Heart left ventricle (tissue), 16 donors: Measurements from ENCODE around the gene ZDHHC14. TPM values are rescaled to one million over a fixed set of nuclear protein-coding genes. Genes with fewer than 3 reads are reported as not detected.

Experiments
- ATAC-seq, 4 donors: fragments of 200-7000 bp; cut with Tn5 transposase; one replicate each; pipeline ENCODE4 v1.9.1; 2020 to 2022; ENCODE audit warnings: moderate library complexity in 4 of 4, mild to moderate bottlenecking in 3 of 4, moderate number of reproducible peaks in 1 of 4
- DNase-seq, 5 donors: peaks; one replicate each; pipeline ENCODE4 v3.0.0-alpha.2; 2020
- H3K27ac ChIP-seq, 12 donors: fragments of 200-600 bp; sonication (generic) in 4 of 12; one replicate each; pipeline versions ENCODE4 v1.5.0 to v1.8.0; 2016 to 2022; ENCODE audit warnings: mild to moderate bottlenecking in 2 of 12
- H3K27me3 ChIP-seq, 9 donors: fragments of 200-600 bp; sonication (generic) in 2 of 9; one replicate each; pipeline versions ENCODE4 v1.5.1 to v1.8.0; 2016 to 2022; ENCODE audit warnings: mild to moderate bottlenecking in 3 of 9
- H3K36me3 ChIP-seq, 9 donors: fragments of 200-600 bp; sonication (generic) in 2 of 9; one replicate each; pipeline versions ENCODE4 v1.5.0 to v1.8.0; 2018 to 2022; ENCODE audit warnings: mild to moderate bottlenecking in 2 of 9
- H3K4me1 ChIP-seq, 12 donors: fragments of 200-600 bp; sonication (generic) in 4 of 12; one replicate each; pipeline versions ENCODE4 v1.5.0 to v1.8.0; 2016 to 2022; ENCODE audit warnings: mild to moderate bottlenecking in 3 of 12
- H3K4me3 ChIP-seq, 12 donors: fragments of 200-600 bp; sonication (generic) in 4 of 12; one replicate each; pipeline versions ENCODE4 v1.5.0 to v1.8.0; 2017 to 2022; ENCODE audit warnings: mild to moderate bottlenecking in 9 of 12, moderate library complexity in 4 of 12
- H3K9me3 ChIP-seq, 12 donors: fragments of 200-600 bp; sonication (generic) in 4 of 12; one replicate each; pipeline versions ENCODE4 v1.5.0 to v1.8.0; 2016 to 2022; ENCODE audit warnings: mild to moderate bottlenecking in 1 of 12
- POLR2A ChIP-seq, 2 donors: fragments of 450-650 bp; IDR thresholded peaks; one replicate each; pipeline ENCODE4 v1.6.1; 2017; ENCODE audit warnings: antibody characterized with exemption in 2 of 2, mild to moderate bottlenecking in 2 of 2, moderate library complexity in 2 of 2
- WGBS, 4 donors: extraction: QIAGEN DNeasy Blood & Tissue Kit in 2 of 4; methylation state at CpG; one replicate each; pipeline versions ENCODE4 v1.1.5 to v1.1.7; 2013 to 2018; 5-methylcytosine and 5-hydroxymethylcytosine counted together
- intact Hi-C, 10 donors: fragments of 100-400 bp; cut with DNase I; formaldehyde crosslinking; loops; one replicate each; pipeline versions ENCODE4 v1.11.1 to v1.14.2; 2022
- polyA plus RNA-seq, 2 donors: library from polyadenylated mRNA; stranded (reverse); fragments of 200-250 nt; gene quantifications; one replicate each; pipeline ENCODE4 v1.2.3, GENCODE V29; 2013
- total RNA-seq, 9 donors: library from RNA; depleted of rRNA in 2 of 9; stranded (reverse); fragments of >200 nt in 2 of 9; fragmentation: NEBNext Ultra II Directional in 3 of 9; extraction: Animal tissue kit (Norgen Biotek cat#: 25700) in 3 of 9; gene quantifications; one replicate each; pipeline versions ENCODE4 v1.1.0 to v1.2.4, GENCODE V29; 2016 to 2023
- TF ChIP-seq, protein P1 (sequence below), 12 donors: fragments of 200-600 bp; sonication (generic) in 4 of 12; IDR thresholded peaks; one replicate each; pipeline versions ENCODE4 v1.5.0 to v1.8.0; 2018 to 2022; ENCODE audit warnings: antibody characterized with exemption in 12 of 12, mild to moderate bottlenecking in 5 of 12
- donor health status: ischemic (EF 13 %, LVEDD 7.1; RV severe dilation, severe dysfunction).
- donor health status: healthy with polysubstance abuse.
- donor health status: DM: no; HTN: yes; CAD: no.
- donor health status: DM: no; HTN: no; CAD: no.
- donor health status: ischemic (EF 25% LVEDD 6.9; RV normal size, moderate dysfunction).
- donor health status: ischemic (EF 25% LVEDD 5.7; RV mildly dilated, moderate dysfunction).
- donor health status: healthy.
- donor health status: DM: yes; HTN: yes; CAD: no.
- donor health status: ischemic (EF 35%, LVEDD 5.7; RV mildly dilated, moderate dysfunction).
- donor health status: nonischemic (EF 11% LVEDD 7.7; RV severe dilation, severe dysfunction).
- donor health status: DM: yes; HTN: yes; CAD: no.
- donor health status: PGD.
- donor health status: ischemic (EF 29% LVEDD 5.4; RV normal size, mild dysfunction).
- donor health status: nonischemic (EF 23%, LVEDD 6.1; RV moderate dilation, normal function).

ZDHHC14 gene
- total and polyA plus RNA-seq, 11 donors = 7.0 to 25.8 (median 15.4) TPM

DNA sequence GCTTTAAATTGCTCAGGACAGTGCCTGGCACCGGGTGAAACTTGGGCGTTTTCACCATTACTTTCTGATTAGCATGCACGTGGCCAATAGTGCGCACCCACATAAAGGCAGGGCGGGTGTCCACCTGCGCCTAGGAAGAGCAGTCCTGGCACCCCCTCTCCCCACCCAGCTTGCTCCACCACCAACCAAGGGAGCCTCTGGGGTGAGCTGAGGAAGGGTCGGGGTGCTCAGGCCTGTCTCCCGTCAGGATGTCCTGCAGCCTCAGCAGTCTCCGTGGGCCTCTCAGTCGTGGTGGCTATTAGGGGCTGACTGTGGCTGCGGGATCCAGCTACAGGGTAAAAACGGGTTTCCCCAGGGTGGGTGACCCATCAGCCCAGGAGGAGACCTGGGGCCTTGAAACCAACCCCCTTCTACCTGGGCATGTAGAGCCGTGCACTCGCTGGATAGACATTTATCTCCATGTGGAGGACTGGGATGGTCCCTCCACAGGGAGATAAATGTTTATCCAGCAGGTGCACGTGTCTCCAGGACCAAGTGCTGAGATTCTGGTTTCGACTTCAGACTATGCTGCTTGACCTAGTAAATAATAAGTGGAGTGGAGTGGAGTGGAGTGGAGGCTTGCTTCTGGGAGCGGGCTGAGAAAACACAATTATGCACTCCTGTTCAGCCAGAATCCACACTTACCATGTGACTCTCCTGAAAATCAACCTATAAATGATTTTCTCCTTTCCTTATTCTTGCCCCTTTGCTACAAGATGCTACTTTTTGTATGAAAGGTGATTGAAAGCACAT is 91.1 kb downstream of the ZDHHC14 start:
- peak in 1 of 4 donors; percentile 12 for ATAC-seq

DNA sequence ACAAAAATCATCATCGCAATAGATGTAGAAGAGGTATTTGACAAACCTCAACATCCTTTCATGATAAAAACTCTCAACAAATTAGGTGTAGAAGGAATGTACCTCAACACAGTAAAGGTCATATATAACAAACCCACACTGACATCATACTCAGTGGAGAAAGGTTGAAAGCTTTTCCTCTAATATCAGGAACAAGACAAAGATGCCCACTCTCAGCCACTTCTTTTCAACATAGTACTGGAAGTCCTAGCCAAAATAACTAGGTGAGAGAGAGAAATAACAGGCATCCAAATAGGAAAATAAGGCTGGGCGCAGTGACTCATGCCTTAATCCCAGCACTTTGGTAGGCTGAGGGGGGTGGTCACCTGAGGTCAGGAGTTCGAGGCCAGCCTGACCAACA is 95.8 kb downstream of the ZDHHC14 start:
- H3K9me3 ChIP-seq = no peaks in the 10 kb centered on the region
- H3K27me3 ChIP-seq = no peaks in the 10 kb centered on the region
- intact Hi-C loops = no loop called here
- no peak for TF ChIP-seq POLR2A (IDR thresholded peaks at IDR 0.05)
- TF ChIP-seq, protein P1, sequence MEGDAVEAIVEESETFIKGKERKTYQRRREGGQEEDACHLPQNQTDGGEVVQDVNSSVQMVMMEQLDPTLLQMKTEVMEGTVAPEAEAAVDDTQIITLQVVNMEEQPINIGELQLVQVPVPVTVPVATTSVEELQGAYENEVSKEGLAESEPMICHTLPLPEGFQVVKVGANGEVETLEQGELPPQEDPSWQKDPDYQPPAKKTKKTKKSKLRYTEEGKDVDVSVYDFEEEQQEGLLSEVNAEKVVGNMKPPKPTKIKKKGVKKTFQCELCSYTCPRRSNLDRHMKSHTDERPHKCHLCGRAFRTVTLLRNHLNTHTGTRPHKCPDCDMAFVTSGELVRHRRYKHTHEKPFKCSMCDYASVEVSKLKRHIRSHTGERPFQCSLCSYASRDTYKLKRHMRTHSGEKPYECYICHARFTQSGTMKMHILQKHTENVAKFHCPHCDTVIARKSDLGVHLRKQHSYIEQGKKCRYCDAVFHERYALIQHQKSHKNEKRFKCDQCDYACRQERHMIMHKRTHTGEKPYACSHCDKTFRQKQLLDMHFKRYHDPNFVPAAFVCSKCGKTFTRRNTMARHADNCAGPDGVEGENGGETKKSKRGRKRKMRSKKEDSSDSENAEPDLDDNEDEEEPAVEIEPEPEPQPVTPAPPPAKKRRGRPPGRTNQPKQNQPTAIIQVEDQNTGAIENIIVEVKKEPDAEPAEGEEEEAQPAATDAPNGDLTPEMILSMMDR (IDR thresholded peaks at IDR 0.05) = no peak
- no peak for DNase-seq
- no peaks in the 10 kb centered on the region for H3K36me3 ChIP-seq
- H3K27ac ChIP-seq = no peak overlapping the region
- WGBS, 4 donors = 85 to 98% (median 96%) methylated on average over 3 of the region's 3 CpGs
- peak in 2 of 4 donors; percentile 51 to 72 for ATAC-seq
- H3K4me1 ChIP-seq = no peaks in the 10 kb centered on the region
- H3K4me3 ChIP-seq = no peak overlapping the region

More for the DNA sequence above, 91.1 kb downstream of the ZDHHC14 start:
- Histone ChIP-seq H3K27me3 (no peaks in the 10 kb centered on the region), H3K4me3 (no peak overlapping the region), H3K4me1 (no peaks in the 10 kb centered on the region), H3K36me3 (no peaks in the 10 kb centered on the region), H3K27ac (no peak overlapping the region), H3K9me3 (no peaks in the 10 kb centered on the region)
- TF ChIP-seq, protein P1 (IDR thresholded peaks at IDR 0.05) = no peak
- no peak for TF ChIP-seq POLR2A (IDR thresholded peaks at IDR 0.05)
- 91 to 94% (median 92%) methylated on average over 12 to 17 of the region's 17 CpGs for WGBS, 4 donors
- intact Hi-C loops = no loop called here
- no peak for DNase-seq

DNA sequence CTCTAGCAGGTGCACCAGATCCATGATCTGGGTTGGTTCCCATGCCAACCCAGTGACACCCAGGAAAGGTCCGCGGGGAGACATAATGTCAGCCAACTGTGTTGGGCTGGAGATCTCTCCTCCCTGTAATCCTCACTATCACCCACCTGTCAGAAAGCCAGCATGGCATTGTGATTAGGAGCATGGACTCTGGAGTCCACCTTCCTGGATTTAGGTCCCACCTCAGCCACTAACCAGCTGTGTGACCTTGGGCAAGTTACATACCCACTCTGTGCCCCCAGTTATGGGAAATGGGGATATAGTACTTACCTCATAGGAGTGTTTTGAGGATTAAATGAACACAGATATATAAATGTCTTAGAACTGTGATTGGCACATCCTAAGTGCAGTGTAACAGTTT is 97.9 kb downstream of the ZDHHC14 start:
- no peaks in the 10 kb centered on the region for H3K36me3 ChIP-seq
- H3K4me1 ChIP-seq = no peaks in the 10 kb centered on the region
- ATAC-seq (no peak), DNase-seq (no peak)
- intact Hi-C loops = no loop called here
- WGBS, 4 donors = 93 to 100% (median 97%) methylated on average over 2 of the region's 2 CpGs
- H3K27ac ChIP-seq = no peak overlapping the region
- no peaks in the 10 kb centered on the region for H3K9me3 ChIP-seq
- H3K27me3 ChIP-seq = no peaks in the 10 kb centered on the region
- no peak overlapping the region for H3K4me3 ChIP-seq
- TF ChIP-seq, protein P1 (IDR thresholded peaks at IDR 0.05) = no peak
- TF ChIP-seq POLR2A (IDR thresholded peaks at IDR 0.05) = no peak

DNA sequence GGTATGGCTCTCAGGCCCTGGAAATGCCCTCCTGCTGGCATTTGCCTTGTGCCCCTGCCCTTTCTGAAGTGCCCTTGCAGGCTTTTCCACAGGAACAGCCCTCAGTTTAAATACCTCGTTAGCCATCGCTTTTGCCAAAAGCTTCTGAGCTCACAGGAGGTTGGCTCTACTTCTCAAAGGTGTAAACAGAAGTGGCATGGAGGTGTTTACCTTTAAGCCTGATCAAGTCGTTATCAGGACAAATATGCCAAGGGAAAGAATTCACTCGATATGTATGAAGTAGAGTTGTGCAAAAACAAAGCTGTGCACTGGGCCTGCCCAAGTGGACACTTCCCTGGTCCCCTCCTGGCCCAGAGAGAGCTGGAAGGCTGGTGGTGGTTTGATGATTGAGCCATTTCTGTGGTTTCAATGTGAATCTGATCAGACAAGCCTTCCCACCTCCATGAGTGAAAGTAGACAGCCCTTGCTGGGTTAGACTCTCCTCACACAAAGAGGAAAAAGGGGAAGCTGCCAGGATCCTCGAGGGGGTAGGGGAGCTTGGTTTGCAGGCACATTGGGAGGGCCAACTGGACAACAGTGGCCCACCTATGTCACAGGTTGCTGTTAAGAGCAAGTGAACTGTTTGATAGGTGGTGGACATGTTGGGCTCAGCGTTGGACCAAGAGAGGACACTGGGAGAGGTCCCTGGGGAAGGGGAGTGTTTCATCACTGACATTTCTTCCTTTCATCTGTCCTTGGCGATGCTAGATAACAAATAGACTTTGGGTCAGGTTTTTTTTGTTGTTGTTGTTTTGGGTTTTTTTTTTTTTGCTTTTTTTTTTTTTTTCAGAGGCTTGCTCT is 98.7 kb downstream of the ZDHHC14 start:
- intact Hi-C loops = no loop called here
- Histone ChIP-seq H3K4me3 (no peak overlapping the region), H3K36me3 (no peaks in the 10 kb centered on the region), H3K4me1 (no peaks in the 10 kb centered on the region), H3K27ac (no peak overlapping the region), H3K27me3 (no peaks in the 10 kb centered on the region), H3K9me3 (no peaks in the 10 kb centered on the region)
- DNase-seq (no peak), ATAC-seq (no peak)
- TF ChIP-seq POLR2A (IDR thresholded peaks at IDR 0.05) = no peak
- TF ChIP-seq, protein P1 (IDR thresholded peaks at IDR 0.05) = no peak
- WGBS, 4 donors = 86 to 90% (median 88%) methylated on average over 7 of the region's 7 CpGs
